ENCODE data around the gene ZNF580.
A peak's percentile ranks its signal among the peaks of the same experiment; 100 is the strongest.

The ZNF580 gene

DNA sequence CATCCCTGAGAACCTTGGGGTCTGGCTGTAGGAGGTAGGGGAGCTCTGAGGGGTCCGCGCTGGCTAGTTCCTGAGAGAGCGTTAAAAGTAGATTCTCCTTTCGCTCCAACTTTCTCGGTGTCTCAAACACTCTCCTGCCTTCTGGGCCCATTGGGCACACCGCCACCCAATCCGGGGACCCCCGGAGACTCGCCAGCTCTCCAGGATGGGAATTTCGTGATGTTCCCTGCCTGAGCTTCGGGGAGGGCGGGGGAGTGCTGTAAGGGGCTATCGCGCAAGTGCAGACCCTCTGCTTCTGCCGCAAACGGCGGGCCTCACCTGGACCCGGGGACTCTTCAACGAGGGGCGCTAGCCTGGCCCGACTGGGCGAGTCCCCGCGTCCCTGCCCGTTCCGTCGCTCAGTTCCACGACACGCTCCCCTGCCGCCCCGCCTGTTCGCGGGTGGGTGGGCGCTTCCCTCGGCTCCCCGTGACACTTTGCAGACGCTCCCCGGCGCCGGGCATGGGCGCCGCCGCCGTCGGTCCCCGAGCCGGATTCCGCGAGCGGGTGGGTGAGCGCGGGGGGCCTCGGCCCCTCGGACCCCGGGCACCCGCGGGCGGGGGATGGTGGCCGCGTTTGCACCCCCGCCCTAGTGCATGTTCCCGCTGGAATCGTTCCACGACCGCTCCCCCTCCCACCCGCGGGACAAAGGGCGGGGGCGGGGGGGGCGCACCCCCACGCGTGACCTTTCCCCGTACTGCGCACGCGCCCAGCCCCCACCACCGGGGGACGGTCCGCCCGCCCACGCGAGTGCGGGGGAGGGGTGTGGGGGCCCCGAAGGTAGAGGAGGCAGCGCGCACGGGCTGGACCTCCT, 7.2 kb downstream of the ZNF580 start, which contains the start of gene CCDC106 (continued):
- no peak for TF ChIP-seq ZNF23 (tag by site-specific recombination; IDR thresholded peaks at IDR 0.05; ENCODE audit: borderline replicate concordance)
- TF ChIP-seq ZNF155 (tag by site-specific recombination; IDR thresholded peaks at IDR 0.05): no peak
- peak; percentile 42; the same call in 1 of the 2 replicates for TF ChIP-seq ZNF423 (tag by site-specific recombination; IDR thresholded peaks at IDR 0.05)
- no peak for TF ChIP-seq MZF1 (tag by site-specific recombination; IDR thresholded peaks at IDR 0.05; ENCODE audit: borderline replicate concordance)
- no peak for TF ChIP-seq ZFP41 (tag by site-specific recombination; IDR thresholded peaks at IDR 0.05; ENCODE audit: borderline replicate concordance)
- 0 out of 2 replicates have a peak, but pooled peaks have one; percentile 79 for TF ChIP-seq ZNF561 (tag by site-specific recombination; IDR thresholded peaks at IDR 0.05; ENCODE audit: borderline replicate concordance)
- TF ChIP-seq ZNF140 (tag by site-specific recombination; IDR thresholded peaks at IDR 0.05): no peak
- no peak for TF ChIP-seq ZNF529 (tag by site-specific recombination; IDR thresholded peaks at IDR 0.05; ENCODE audit: insufficient replicate concordance)
- TF ChIP-seq ZNF785 (tag by site-specific recombination; IDR thresholded peaks at IDR 0.05): no peak; the same call in none of the 2 replicates
- TF ChIP-seq ZBTB7A (tag by site-specific recombination; IDR thresholded peaks at IDR 0.05; ENCODE audit: low read depth): peak; percentile 92
- TF ChIP-seq TRIM28 (IDR thresholded peaks at IDR 0.05; ENCODE audit: borderline replicate concordance, low read length): no peak
- TF ChIP-seq, protein P1, sequence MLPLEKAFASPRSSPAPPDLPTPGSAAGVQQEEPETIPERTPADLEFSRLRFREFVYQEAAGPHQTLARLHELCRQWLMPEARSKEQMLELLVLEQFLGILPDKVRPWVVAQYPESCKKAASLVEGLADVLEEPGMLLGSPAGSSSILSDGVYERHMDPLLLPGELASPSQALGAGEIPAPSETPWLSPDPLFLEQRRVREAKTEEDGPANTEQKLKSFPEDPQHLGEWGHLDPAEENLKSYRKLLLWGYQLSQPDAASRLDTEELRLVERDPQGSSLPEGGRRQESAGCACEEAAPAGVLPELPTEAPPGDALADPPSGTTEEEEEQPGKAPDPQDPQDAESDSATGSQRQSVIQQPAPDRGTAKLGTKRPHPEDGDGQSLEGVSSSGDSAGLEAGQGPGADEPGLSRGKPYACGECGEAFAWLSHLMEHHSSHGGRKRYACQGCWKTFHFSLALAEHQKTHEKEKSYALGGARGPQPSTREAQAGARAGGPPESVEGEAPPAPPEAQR (tag by site-specific recombination; IDR thresholded peaks at IDR 0.05): no peak
- TF ChIP-seq GLI4 (tag by site-specific recombination; IDR thresholded peaks at IDR 0.05): no peak
- 0 out of 2 replicates have a peak, but pooled peaks have one; percentile 15 for TF ChIP-seq KLF7 (tag by site-specific recombination; IDR thresholded peaks at IDR 0.05; ENCODE audit: borderline replicate concordance)
- TF ChIP-seq ZNF777 (tag by site-specific recombination; IDR thresholded peaks at IDR 0.05; ENCODE audit: borderline replicate concordance): no peak
- TF ChIP-seq ZNF324 (tag by site-specific recombination; IDR thresholded peaks at IDR 0.05): peak; percentile 77
- TF ChIP-seq, protein P2, sequence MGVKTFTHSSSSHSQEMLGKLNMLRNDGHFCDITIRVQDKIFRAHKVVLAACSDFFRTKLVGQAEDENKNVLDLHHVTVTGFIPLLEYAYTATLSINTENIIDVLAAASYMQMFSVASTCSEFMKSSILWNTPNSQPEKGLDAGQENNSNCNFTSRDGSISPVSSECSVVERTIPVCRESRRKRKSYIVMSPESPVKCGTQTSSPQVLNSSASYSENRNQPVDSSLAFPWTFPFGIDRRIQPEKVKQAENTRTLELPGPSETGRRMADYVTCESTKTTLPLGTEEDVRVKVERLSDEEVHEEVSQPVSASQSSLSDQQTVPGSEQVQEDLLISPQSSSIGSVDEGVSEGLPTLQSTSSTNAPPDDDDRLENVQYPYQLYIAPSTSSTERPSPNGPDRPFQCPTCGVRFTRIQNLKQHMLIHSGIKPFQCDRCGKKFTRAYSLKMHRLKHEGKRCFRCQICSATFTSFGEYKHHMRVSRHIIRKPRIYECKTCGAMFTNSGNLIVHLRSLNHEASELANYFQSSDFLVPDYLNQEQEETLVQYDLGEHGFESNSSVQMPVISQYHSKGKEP (tag by site-specific recombination; IDR thresholded peaks at IDR 0.05): no peak
- no peak for TF ChIP-seq HOXD13 (CRISPR knock-in tag; IDR thresholded peaks at IDR 0.05; ENCODE audit: borderline replicate concordance)
- TF ChIP-seq ZNF2 (tag by site-specific recombination; IDR thresholded peaks at IDR 0.05): peak; percentile 62; the same call in 1 of the 2 replicates
- peak; percentile 69; the same call in 1 of the 2 replicates for TF ChIP-seq KLF9 (tag by site-specific recombination; IDR thresholded peaks at IDR 0.05; ENCODE audit: low read depth)
- peak; percentile 96 for TF ChIP-seq EGR2 (tag by site-specific recombination; IDR thresholded peaks at IDR 0.05; ENCODE audit: low read depth)
- no peak for TF ChIP-seq MYNN (tag by site-specific recombination; IDR thresholded peaks at IDR 0.05; ENCODE audit: borderline replicate concordance)
- no peak for TF ChIP-seq ZNF585B (tag by site-specific recombination; IDR thresholded peaks at IDR 0.05)
- TF ChIP-seq FEZF1 (tag by site-specific recombination; IDR thresholded peaks at IDR 0.05): 0 out of 2 replicates have a peak, but pooled peaks have one; percentile 6
- peak; percentile 37; the same call in 1 of the 2 replicates for TF ChIP-seq ZIC2 (tag by site-specific recombination; IDR thresholded peaks at IDR 0.05)
- TF ChIP-seq, protein P3, sequence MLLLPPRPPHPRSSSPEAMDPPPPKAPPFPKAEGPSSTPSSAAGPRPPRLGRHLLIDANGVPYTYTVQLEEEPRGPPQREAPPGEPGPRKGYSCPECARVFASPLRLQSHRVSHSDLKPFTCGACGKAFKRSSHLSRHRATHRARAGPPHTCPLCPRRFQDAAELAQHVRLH (tag by site-specific recombination; IDR thresholded peaks at IDR 0.05): no peak
- no peak for TF ChIP-seq ZNF473 (tag by site-specific recombination; IDR thresholded peaks at IDR 0.05)
- peak; percentile 59; the same call in 1 of the 2 replicates for TF ChIP-seq BCL11B (tag by site-specific recombination; IDR thresholded peaks at IDR 0.05; ENCODE audit: low read depth)
- TF ChIP-seq IKZF3 (tag by site-specific recombination; IDR thresholded peaks at IDR 0.05): peak; percentile 73
- no peak; the same call in 1 of the 2 replicates for TF ChIP-seq ZNF76 (tag by site-specific recombination; IDR thresholded peaks at IDR 0.05; ENCODE audit: borderline replicate concordance, low read depth)
- TF ChIP-seq OSR2 (tag by site-specific recombination; IDR thresholded peaks at IDR 0.05): no peak
- TF ChIP-seq, protein P4, sequence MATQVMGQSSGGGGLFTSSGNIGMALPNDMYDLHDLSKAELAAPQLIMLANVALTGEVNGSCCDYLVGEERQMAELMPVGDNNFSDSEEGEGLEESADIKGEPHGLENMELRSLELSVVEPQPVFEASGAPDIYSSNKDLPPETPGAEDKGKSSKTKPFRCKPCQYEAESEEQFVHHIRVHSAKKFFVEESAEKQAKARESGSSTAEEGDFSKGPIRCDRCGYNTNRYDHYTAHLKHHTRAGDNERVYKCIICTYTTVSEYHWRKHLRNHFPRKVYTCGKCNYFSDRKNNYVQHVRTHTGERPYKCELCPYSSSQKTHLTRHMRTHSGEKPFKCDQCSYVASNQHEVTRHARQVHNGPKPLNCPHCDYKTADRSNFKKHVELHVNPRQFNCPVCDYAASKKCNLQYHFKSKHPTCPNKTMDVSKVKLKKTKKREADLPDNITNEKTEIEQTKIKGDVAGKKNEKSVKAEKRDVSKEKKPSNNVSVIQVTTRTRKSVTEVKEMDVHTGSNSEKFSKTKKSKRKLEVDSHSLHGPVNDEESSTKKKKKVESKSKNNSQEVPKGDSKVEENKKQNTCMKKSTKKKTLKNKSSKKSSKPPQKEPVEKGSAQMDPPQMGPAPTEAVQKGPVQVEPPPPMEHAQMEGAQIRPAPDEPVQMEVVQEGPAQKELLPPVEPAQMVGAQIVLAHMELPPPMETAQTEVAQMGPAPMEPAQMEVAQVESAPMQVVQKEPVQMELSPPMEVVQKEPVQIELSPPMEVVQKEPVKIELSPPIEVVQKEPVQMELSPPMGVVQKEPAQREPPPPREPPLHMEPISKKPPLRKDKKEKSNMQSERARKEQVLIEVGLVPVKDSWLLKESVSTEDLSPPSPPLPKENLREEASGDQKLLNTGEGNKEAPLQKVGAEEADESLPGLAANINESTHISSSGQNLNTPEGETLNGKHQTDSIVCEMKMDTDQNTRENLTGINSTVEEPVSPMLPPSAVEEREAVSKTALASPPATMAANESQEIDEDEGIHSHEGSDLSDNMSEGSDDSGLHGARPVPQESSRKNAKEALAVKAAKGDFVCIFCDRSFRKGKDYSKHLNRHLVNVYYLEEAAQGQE (tag by site-specific recombination; IDR thresholded peaks at IDR 0.05): no peak
- 0 out of 2 replicates have a peak, but pooled peaks have one; percentile 6 for TF ChIP-seq ZNF221 (tag by site-specific recombination; IDR thresholded peaks at IDR 0.05; ENCODE audit: borderline replicate concordance)
- TF ChIP-seq ZNF660 (tag by site-specific recombination; IDR thresholded peaks at IDR 0.05): peak; percentile 84; the same call in 1 of the 2 replicates

All from HEK293 (cell line).